Kidney epithelial cell (primary cell): Measurements from ENCODE around the gene CBX4. TPM values are rescaled to one million over a fixed set of nuclear protein-coding genes. Genes with fewer than 3 reads are reported as not detected.

ENCODE experiments used
- DNase-seq: peaks from one replicate; pipeline ENCODE4 v3.0.0-alpha.2; 2010; ENCODE audit warnings: low read depth
- H3K27me3 ChIP-seq: 2 replicates; pipeline ENCODE4 v1.6.0; 2011; ENCODE audit warnings: low read length; ENCODE audit not compliant: control insufficient read depth, insufficient read depth
- H3K36me3 ChIP-seq: 2 replicates; pipeline ENCODE4 v1.5.1; 2011; ENCODE audit warnings: low read length; ENCODE audit not compliant: control insufficient read depth, insufficient read depth
- H3K4me3 ChIP-seq: 2 replicates; pipeline ENCODE4 v1.5.1; 2011; ENCODE audit warnings: low read depth, mild to moderate bottlenecking, control low read depth, low read length
- CTCF ChIP-seq: IDR thresholded peaks from 2 replicates; pipeline ENCODE4 v1.5.1; 2011; ENCODE audit warnings: mild to moderate bottlenecking, moderate library complexity, low read length, control low read depth, inconsistent platforms; ENCODE audit not compliant: insufficient read depth, poor library complexity, severe bottlenecking
- total RNA-seq: library from RNA; depleted of rRNA; stranded (reverse); fragments of >200 nt; gene quantifications from 2 replicates; pipeline ENCODE4 v1.2.3, GENCODE V29; 2015

The CBX4 gene
- total RNA-seq, 1 donor from 2014 or later = 24.0 TPM

GRCh38 chr17:79819534-79820276 lies 19.5 kb downstream of the CBX4 start:
- Histone ChIP-seq H3K27me3 (peaks cover 47% of the 10 kb centered on the region), H3K36me3 (no peaks in the 10 kb centered on the region)

GRCh38 chr17:79819085-79819484 lies 20.2 kb downstream of the CBX4 start:
- Histone ChIP-seq H3K4me3 (no peak overlapping the region), H3K36me3 (no peaks in the 10 kb centered on the region), H3K27me3 (peaks cover 53% of the 10 kb centered on the region)
- no peak for DNase-seq
- TF ChIP-seq CTCF = no peak

More at GRCh38 chr17:79819534-79820276, 19.5 kb downstream of the CBX4 start:
- no peak for DNase-seq
- no peak for TF ChIP-seq CTCF
- no peak overlapping the region for H3K4me3 ChIP-seq

GRCh38 chr17:79818026-79818758 lies 21.0 kb downstream of the CBX4 start:
- Histone ChIP-seq H3K27me3 (peaks cover 58% of the 10 kb centered on the region), H3K36me3 (no peaks in the 10 kb centered on the region), H3K4me3 (no peak overlapping the region)
- TF ChIP-seq CTCF = no peak
- no peak for DNase-seq

- no peak overlapping the region for H3K4me3 ChIP-seq
- H3K27me3 ChIP-seq = peaks cover 79% of the 10 kb centered on the region
- DNase-seq = no peak
- H3K36me3 ChIP-seq = no peaks in the 10 kb centered on the region
- no peak for TF ChIP-seq CTCF
Observed at GRCh38 chr17:79815836-79816461, 23.3 kb downstream of the CBX4 start.

GRCh38 chr17:79814974-79815835 lies 24.0 kb downstream of the CBX4 start:
- Histone ChIP-seq H3K4me3 (no peak overlapping the region), H3K36me3 (no peaks in the 10 kb centered on the region), H3K27me3 (peaks cover 86% of the 10 kb centered on the region)
- DNase-seq = no peak
- TF ChIP-seq CTCF = no peak
